OCI-LY1 (cell line): ENCODE data around the gene SPTB.

Experiments used
- H2AFZ ChIP-seq: fragments of 200-600 bp; sonication (generic), shearing (Covaris generic); 2 replicates; pipeline ENCODE4 v1.6.0; 2014; ENCODE audit warnings: antibody characterized with exemption, mild to moderate bottlenecking, low read length
- H3F3A ChIP-seq: fragments of 200-600 bp; sonication (generic), shearing (Covaris generic); 2 replicates; pipeline ENCODE4 v1.6.0; 2014; ENCODE audit warnings: mild to moderate bottlenecking, antibody characterized with exemption, low read length, moderate library complexity; ENCODE audit not compliant: insufficient read depth
- H3K27ac ChIP-seq: fragments of 200-600 bp; sonication (generic); 2 replicates; pipeline ENCODE4 v1.5.1; 2014; ENCODE audit warnings: low read length, mixed run types, mild to moderate bottlenecking, low read depth; ENCODE audit not compliant: poor library complexity, severe bottlenecking
- H3K27me3 ChIP-seq: fragments of 200-600 bp; sonication (generic); 2 replicates; pipeline ENCODE4 v1.6.0; 2014; ENCODE audit warnings: antibody characterized with exemption, mild to moderate bottlenecking, low read length, moderate library complexity; ENCODE audit not compliant: insufficient read depth
- H3K36me3 ChIP-seq: fragments of 200-600 bp; sonication (generic); 2 replicates; pipeline ENCODE4 v1.6.1; 2014; ENCODE audit warnings: mild to moderate bottlenecking, antibody characterized with exemption, low read length, moderate library complexity, mixed read lengths; ENCODE audit not compliant: insufficient read depth
- H3K4me1 ChIP-seq: fragments of 200-600 bp; sonication (generic); 2 replicates; pipeline ENCODE4 v1.5.1; 2014; ENCODE audit warnings: mild to moderate bottlenecking, low read length, moderate library complexity; ENCODE audit not compliant: insufficient read depth, severe bottlenecking
- H3K4me2 ChIP-seq: fragments of 200-600 bp; sonication (generic), shearing (Covaris generic); 2 replicates; pipeline ENCODE4 v1.6.1; 2014; ENCODE audit warnings: low read length
- H3K4me3 ChIP-seq: fragments of 200-600 bp; sonication (generic); 2 replicates; pipeline ENCODE4 v1.5.1; 2014; ENCODE audit warnings: low read length, low read depth, mild to moderate bottlenecking, mixed read lengths; ENCODE audit not compliant: poor library complexity, severe bottlenecking
- H3K79me2 ChIP-seq: fragments of 200-600 bp; shearing (Covaris generic); 2 replicates; pipeline ENCODE4 v1.6.1; 2016; ENCODE audit warnings: mixed run types, low read length, mixed read lengths; ENCODE audit not compliant: insufficient read depth
- H3K9ac ChIP-seq: fragments of 200-600 bp; sonication (generic), shearing (Covaris generic); 2 replicates; pipeline ENCODE4 v1.6.1; 2014; ENCODE audit warnings: mild to moderate bottlenecking, low read length, mixed read lengths
- H3K9me2 ChIP-seq: fragments of 200-600 bp; sonication (generic), shearing (Covaris generic); 2 replicates; pipeline ENCODE4 v1.6.1; 2014; ENCODE audit warnings: low read depth, mild to moderate bottlenecking, low read length, mixed read lengths
- H3K9me3 ChIP-seq: fragments of 200-600 bp; shearing (Covaris generic); 2 replicates; pipeline ENCODE4 v1.6.1; 2014; ENCODE audit warnings: low read length, mixed read lengths
- H4K20me1 ChIP-seq: fragments of 200-600 bp; sonication (generic), shearing (Covaris generic); 2 replicates; pipeline ENCODE4 v1.6.0; 2016; ENCODE audit warnings: mild to moderate bottlenecking, low read length; ENCODE audit not compliant: insufficient read depth
- CTCF ChIP-seq: fragments of 200-600 bp; sonication (generic), shearing (Covaris generic); IDR thresholded peaks from 2 replicates; pipeline ENCODE4 v1.5.1; 2017; ENCODE audit warnings: mild to moderate bottlenecking, antibody characterized with exemption, low read length, moderate library complexity, mixed read lengths
- EZH2 ChIP-seq: fragments of 200-600 bp; sonication (generic), shearing (Covaris generic); IDR thresholded peaks from 2 replicates; pipeline ENCODE4 v1.8.0; 2017; ENCODE audit warnings: borderline replicate concordance, mixed run types, mild to moderate bottlenecking, antibody characterized with exemption, low read length, moderate library complexity, mixed read lengths

SPTB gene

GRCh38 chr14:64724578-64724930 lies 155.2 kb downstream of the SPTB start:
- Histone ChIP-seq H4K20me1 (no peaks in the 10 kb centered on the region), H3K4me2 (no peak overlapping the region), H3K4me1 (no peaks in the 10 kb centered on the region), H3K79me2 (no peaks in the 10 kb centered on the region), H3K27ac (no peak overlapping the region), H3K9me3 (no peaks in the 10 kb centered on the region), H2AFZ (no peak overlapping the region), H3K27me3 (no peaks in the 10 kb centered on the region; the same call in 1 of the 2 replicates), H3K36me3 (no peaks in the 10 kb centered on the region), H3F3A (no peaks in the 10 kb centered on the region), H3K9me2 (no peaks in the 10 kb centered on the region), H3K4me3 (no peak overlapping the region), H3K9ac (no peak overlapping the region)
- TF ChIP-seq CTCF, result no peak
- no peak for TF ChIP-seq EZH2

GRCh38 chr14:64723691-64724577 lies 155.8 kb downstream of the SPTB start:
- Histone ChIP-seq H3K27ac (no peak overlapping the region), H4K20me1 (no peaks in the 10 kb centered on the region), H3K27me3 (no peaks in the 10 kb centered on the region; the same call in 1 of the 2 replicates), H3K4me3 (no peak overlapping the region), H3K4me2 (no peak overlapping the region), H3K9me2 (no peaks in the 10 kb centered on the region), H3K79me2 (no peaks in the 10 kb centered on the region), H3K9me3 (no peaks in the 10 kb centered on the region), H3K9ac (no peak overlapping the region), H2AFZ (no peak overlapping the region), H3F3A (no peaks in the 10 kb centered on the region), H3K36me3 (no peaks in the 10 kb centered on the region), H3K4me1 (no peaks in the 10 kb centered on the region)
- TF ChIP-seq EZH2, result no peak
- TF ChIP-seq CTCF, result no peak

- no peaks in the 10 kb centered on the region for H4K20me1 ChIP-seq
- no peaks in the 10 kb centered on the region for H3K4me1 ChIP-seq
Measured at GRCh38 chr14:64722842-64723447, 156.8 kb downstream of the SPTB start.

More at GRCh38 chr14:64722842-64723447, 156.8 kb downstream of the SPTB start:
- H3K9ac ChIP-seq, result no peak overlapping the region
- no peak overlapping the region for H3K4me2 ChIP-seq
- no peaks in the 10 kb centered on the region for H3F3A ChIP-seq
- H3K36me3 ChIP-seq, result no peaks in the 10 kb centered on the region
- no peak overlapping the region for H2AFZ ChIP-seq
- TF ChIP-seq CTCF (no peak), EZH2 (no peak)
- H3K9me2 ChIP-seq, result no peaks in the 10 kb centered on the region
- H3K27me3 ChIP-seq, result no peaks in the 10 kb centered on the region; the same call in 1 of the 2 replicates
- no peak overlapping the region for H3K27ac ChIP-seq
- no peaks in the 10 kb centered on the region for H3K9me3 ChIP-seq
- H3K79me2 ChIP-seq, result no peaks in the 10 kb centered on the region
- H3K4me3 ChIP-seq, result no peak overlapping the region
